HG03432 (cell line): Measurements from ENCODE around the gene COL4A2.
A peak's percentile ranks its signal among the peaks of the same experiment; 100 is the strongest.
"Not testable (repeated sequence)": the region's sequence is repeated elsewhere in the genome, so short reads cannot be mapped to it uniquely, and the experiment has no call there.

Source experiments
- ATAC-seq: cut with Tn5 transposase; IDR thresholded peaks from one replicate; pipeline ENCODE4 v1.9.1; 2021; ENCODE audit warnings: mild to moderate bottlenecking, moderate library complexity; ENCODE audit not compliant: unreplicated experiment

Gene COL4A2

DNA sequence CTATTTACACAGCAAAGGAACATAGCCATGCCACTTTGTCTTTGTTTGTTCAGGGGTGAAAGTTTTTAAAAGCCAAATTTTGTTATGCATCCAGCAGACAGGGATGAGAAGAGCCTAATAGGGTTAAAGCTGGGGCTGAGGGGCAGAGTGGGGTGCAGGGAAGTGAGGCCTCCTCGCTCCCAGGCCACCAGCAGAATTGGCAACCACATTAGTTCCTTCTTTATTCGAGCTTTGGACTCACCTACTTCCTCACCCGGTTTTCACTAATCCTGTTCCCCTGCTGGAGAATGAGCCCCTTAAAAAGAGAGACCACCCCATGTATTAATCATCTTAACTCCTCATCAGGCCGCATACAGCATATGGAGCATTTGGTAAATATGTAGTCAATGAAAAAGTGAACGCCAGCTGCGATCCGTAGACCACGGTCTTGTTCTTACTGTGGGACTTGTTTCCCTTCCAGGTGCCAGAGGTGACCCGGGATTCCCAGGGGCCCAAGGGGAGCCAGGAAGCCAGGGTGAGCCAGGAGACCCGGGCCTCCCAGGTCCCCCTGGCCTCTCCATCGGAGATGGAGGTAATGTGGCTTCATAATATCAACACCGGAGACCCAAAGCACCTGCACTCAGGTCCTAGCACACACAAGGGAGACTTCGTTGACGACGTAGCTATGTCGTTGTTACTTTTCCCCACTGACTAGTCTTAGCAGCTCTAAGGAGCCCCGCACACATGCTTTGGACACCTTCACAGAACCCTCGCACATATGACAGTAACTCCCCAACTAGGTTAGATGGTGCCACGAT lies 142.3 kb downstream of the COL4A2 start:
- no peak for ATAC-seq

DNA sequence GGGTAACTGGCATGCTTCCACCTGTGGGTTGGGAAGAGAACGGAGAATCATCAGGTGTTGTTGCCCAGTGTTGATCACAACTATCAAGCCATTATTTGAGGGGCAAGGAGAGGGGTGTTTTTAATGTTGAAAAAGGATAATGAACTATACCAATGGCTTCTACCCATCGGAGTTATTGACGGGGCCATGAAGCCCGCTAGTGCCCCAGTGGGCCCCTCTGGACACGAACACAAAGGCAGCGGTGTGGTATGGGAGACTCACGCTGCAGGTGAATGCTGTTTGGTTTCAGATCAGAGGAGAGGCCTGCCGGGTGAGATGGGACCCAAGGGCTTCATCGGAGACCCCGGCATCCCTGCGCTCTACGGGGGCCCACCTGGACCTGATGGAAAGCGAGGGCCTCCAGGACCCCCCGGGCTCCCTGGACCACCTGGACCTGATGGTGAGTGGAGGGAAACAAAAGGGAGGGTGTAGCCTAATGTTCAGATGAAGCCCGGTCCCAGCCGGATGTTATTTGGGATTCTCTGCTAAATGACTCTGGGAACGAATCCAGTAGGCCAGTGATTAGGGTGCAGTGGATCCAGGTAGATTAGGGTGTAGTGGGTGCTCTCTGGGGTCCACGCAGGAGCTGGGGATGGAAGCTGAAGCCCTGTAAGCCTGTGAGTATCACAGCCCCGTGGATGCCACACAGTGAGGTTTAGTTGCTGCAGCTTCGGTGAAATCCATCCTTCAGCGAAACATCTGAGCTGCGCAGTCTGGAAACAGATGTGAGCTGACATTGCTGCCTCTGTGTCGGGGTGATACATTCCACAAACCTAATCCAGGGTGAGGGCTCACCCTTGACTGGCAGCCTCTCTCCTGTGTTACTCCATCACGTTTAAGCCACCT lies 143.2 kb downstream of the COL4A2 start:
- ATAC-seq: no peak

DNA sequence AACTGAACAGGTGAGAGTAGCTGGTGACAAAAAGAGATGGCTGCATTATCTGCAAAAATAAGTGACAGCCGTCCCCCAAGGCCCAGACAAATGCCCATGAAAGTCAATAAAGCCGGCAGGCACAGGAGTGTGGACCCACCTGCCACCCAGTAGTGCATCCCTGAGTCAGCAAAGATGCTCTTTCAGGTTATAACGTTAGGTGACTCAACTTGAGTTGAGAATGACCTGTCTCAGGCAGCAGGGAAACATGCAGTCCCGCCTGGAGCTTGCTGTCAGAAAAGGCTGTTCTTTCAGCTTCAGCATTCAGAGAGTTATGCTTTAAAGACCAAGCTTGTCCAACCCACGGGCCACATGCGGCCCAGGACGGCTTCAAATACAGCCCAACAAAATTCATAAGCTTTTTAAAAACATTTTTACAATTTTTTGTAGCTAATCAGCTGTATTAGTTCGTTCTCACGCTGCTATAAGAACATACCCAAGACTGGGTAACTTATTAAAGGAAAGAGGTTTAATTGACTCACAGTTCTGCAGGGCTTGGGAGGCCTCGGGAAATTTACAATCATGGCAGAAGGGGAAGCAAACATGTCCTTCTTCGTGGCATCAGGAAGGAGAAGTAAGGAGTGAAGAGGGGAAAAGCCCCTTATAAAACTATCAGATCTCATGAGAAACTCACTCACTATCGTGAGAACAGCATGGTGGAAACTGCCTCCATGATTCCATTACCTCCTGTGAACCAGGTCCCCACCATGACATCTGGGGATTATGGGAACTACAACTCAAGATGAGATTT lies 144.1 kb downstream of the COL4A2 start:
- ATAC-seq: no peak

DNA sequence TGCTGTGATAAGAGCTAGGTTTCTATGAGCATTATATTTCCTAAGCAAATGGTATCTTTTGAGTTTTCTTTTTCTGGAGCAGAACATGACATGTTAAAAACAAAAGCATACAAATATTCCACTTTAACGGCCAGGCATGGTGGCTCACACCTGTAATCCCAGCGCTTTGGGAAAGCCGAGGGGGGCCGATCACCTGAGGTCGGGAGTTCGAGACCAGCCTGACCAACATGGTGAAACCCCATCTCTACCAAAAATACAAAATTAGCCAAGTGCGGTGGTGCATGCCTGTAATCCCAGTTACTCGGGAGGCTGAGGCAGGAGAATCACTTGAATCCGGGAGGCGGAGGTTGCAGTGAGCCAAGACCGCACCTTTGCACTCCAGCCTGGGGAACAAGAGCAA lies 146.0 kb downstream of the COL4A2 start:
- ATAC-seq: not testable (repeated sequence)

DNA sequence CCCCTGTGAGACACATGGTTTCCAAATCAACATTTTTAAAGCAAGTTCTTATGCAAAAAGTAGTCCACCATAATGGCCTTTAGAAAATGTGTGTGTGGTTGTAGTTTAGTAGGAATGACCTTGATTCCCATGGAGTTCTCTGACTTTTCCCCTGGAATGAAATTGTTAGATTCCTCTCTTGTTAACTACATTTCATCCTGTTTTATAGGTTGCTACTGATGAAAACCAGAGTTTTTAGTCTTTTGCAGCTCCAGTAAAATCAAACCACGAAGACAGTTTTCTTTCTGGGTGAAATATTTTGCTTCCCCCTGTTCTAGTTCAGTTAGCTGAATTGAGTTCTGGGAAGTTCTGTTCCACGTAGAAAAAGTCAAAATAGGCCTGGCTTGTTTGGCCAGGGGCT lies 146.7 kb downstream of the COL4A2 start:
- ATAC-seq: no peak

DNA sequence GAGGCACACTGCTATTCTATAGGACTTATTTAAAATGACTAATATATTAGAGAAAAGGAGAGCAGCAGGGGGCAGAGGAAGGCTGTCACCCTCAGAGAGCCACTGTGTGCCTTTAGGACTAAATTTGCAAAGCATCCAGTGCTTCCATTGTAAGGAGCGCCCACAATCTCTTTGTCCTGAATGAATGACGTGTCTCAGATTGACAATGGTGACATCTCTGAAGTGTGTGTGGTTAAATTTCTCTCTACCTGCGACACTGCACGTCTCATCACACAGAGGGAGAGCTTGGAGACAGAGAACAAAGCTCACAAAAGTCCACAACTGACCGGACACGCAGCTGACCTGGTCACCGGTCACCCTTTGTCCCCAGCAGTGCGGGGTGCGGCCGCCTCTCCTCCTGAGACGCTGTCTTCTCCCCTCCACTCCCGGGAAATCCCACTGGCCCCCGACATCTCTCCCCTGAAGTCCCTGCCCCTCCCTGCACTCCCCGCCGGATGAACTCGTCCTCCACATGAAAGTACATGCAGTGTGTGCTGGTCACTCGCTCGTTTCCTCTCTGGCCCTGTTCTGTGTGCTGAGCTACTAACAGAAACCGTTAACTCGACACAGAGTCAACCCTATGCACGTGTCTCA lies 147.3 kb downstream of the COL4A2 start:
- ATAC-seq: no peak

DNA sequence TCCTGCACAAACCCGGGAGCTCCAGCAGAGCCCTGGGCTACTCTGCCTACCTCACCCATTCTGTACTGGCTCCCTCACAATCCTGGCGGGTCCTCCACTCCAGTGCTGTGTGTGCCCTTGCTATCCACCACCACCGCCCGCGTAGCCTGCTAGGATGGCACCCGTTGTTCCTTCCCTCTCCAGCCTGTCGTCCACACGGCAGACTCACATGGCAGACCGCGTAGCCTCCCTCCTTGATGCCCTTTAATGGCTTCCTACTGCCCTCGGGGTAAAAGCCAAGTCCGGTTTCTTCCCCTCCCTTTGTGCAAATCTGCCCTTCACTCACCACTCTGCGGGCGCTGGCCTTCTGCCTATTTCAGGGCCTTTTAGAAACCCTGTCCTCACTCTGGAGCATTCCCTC lies 147.9 kb downstream of the COL4A2 start:
- ATAC-seq: no peak

DNA sequence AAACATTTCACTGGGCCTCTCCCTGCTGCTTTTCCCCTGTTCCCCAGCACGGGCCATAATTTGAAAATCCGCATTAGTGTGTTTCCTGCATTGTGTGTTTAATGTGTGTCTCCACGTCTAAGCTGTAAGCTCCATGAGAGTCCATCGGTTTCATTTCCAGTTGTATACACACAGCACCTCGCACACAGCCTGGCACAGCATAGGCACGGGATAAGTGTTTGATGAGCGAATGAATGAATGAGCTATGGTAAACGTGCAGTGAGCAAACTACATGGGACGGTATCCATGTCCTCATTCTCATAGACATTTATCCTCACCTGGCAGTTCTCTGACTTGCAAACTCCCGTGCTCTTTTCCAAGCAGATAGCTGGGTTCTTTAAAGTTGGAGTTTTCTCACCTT lies 148.4 kb downstream of the COL4A2 start:
- no peak for ATAC-seq

DNA sequence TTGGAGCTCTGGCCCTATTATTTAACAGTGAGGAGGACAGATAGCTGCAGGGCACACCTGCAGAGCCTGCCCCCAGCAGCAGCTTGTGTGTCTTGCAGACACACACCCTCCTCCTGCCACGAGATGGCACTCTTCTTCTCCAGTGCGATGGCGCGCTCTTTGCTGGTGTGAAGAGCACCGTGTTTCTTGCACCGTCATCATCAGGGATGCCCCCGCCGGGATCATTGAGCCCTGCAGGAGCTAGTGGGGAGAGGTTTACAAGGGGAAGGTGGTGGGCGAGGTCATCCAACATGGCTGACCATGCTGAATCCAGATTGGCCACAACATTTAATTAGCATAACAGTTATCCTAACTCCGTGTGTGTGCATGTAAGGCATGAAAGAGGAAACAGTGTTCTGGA lies 148.9 kb downstream of the COL4A2 start:
- ATAC-seq: peak; percentile 98

DNA sequence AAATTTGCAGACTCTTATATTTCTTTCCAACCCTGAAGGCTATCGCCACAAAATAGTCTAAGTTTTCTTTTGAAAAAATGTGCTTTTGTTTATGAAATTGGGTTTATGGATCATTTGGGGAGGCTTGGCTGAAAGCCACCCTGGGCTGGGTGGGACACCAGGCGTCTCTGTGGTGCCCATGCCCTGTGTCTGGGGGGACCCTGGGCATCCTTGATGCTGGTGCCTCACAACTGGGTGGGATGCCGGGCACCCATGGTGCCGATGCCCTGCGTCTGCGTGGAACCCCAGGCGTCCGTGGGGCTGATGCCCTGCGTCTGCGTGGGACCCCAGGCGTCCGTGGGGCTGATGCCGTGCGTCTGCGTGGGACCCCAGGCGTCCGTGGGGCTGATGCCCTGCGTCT lies 149.5 kb downstream of the COL4A2 start:
- ATAC-seq: no peak

DNA sequence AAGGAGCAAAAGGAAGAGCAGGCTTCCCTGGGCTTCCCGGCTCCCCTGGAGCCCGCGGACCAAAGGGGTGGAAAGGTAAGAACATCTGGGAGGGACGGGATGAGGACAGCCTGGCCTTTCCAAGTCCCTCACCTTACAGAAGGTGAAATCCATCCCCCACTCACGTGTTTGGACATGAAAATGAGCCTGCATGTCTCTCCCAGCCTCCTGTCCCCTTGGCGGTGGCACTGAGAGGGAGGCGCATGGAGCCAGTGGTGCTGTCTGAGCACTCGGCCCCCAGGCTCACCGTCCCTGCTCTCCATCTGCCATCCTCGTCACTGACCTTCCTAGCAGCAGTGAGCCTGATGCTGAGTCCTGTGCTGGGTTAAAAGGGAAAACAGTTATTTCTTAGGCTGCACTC lies 150.3 kb downstream of the COL4A2 start:
- no peak for ATAC-seq

DNA sequence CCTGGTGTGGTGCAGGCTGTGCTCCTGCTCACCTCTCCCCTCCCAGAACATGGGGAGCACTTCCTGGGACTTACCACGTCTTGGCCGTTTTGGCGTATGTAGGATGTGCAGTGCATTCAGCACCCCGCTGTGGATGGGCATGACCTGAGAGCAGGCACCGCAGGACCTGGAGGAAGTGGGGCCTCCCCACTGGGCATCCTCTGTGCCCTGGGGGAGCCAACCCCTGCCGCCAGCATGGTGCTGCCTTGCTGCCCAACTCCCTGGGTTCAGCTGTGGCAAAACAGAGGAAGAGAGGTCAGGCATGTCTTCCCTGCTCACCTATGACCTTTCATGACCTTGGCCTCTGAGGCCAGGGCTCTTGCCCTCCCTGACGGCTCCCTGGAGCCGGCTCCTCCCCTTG lies 150.9 kb downstream of the COL4A2 start:
- no peak for ATAC-seq

DNA sequence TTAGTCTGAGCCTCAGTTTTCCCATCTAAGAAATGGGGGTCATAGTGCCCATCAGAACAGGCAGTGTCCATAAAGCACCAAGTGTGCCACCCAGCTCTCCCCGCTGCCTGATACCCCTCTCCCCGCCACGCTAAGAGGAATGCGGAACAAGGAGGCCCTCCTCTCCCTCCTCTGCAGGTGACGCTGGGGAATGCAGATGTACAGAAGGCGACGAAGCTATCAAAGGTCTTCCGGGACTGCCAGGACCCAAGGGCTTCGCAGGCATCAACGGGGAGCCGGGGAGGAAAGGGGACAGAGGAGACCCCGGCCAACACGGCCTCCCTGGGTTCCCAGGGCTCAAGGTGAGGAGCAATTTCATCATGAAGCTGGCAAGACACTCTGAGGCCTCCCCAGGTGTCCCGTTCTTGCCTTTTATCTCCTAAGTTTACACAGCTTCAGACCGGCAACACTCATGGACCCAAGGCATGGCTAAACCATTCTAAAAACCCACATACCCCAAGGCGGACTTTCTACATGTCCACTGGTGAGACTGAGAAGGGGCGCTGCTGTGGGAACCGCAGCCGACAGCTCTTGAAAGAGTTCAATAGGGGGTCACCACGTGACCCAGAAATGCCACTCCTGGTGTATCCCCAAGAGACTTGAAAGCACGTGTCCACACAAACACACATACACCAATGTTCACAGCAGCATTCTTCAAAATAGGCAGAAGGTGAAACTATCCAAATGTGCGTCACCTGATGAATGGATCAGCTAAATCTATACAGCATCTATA lies 151.7 kb downstream of the COL4A2 start:
- ATAC-seq: no peak

DNA sequence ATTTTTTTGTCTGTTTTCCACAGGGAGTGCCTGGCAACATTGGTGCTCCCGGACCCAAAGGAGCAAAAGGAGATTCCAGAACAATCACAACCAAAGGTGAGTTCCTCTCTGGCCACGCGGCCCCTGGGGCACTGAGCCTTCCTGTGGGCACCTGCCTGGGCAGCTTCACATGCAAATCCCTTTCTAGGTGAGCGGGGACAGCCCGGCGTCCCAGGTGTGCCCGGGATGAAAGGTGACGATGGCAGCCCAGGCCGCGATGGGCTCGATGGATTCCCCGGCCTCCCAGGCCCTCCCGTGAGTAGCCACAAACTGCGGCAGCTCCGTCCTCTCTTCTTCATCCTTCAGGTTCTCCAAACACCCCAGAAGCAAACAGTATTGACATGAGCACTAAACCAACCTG lies 155.0 kb downstream of the COL4A2 start:
- no peak for ATAC-seq

DNA sequence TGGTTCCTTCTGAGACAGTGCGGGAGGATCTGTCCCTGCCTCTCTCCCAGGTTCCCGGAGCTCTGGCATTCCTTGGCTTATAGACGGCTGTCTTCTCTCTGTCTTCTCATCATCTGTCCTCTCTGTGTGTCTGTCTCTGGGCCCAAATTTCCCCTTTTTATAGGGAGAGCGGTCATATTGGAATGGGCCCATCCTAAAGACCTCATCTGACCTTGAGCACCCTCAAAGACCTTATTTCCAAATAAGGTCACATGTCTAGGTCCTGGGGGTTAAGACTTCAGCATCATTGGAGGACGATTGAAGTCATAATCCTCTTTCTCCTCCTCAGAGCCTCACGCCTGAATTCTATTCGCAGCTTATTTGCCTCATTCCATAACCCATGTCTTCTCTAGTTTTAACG lies 156.1 kb downstream of the COL4A2 start:
- ATAC-seq: no peak

DNA sequence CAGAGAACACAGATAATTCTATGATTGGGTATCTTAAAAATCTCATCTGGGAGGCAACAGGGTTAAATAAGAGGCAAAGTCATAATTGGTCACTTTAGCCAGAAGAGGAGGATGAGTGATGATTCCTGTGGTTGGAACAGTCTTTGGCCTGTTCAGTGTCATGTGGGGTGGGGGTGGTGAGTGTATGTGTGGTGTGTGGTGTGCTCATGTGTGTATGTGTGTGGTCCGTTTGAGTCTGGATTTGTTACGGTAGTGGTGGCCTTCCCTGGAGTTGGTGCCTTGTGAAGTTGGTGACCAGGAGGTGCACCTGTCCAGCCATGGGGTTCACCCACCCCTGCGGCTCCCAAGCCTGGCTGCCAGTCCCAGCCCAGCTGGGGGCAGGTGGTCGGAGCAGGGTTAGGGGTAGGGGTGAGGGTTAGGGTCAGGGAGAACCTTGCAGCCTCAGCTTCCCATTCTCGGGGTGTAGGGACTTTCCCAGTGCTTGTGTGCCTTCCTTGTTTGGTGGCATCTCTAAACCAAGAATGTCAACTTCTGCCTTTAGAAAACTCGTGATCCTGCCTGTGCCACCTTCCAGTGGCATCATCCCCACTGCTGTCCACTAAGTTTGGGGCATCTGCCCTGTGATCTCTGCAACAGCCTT lies 156.9 kb downstream of the COL4A2 start:
- ATAC-seq: no peak

DNA sequence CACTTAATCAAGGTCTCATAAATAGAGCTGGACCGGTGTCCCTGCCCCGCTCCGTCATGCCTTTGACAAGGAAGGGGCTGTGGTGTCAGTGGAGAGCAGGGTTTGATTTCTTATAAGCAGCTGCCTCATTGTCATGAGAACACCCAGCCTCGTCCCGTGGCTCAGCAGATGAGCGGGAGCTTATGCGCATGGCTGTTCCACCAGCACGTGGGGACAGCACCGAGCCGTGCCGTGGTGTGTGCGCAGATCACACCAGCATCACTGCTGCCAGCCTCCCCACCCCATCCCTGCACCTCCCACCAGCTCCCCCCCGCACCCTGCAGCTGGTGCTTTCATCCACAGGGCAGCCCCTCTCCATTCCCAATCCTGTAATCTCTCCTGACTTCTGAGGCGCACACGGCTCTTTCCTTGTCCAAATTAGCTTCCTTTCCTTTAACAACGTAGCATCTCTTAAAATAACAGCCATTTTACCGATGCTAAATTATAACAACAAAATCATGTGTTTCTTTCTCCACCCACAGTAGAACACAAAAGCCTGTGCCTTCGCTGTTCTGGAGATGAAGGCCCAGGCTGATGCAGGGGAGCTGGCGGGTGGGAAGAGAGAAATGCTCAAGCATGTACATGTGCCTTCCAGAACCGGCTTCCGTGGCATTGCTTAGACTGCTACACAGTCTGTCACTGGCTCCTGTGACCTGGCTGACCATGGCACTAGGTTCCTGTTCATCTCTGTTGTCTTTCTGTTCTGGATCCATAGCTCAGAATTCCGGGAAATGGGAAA lies 157.7 kb downstream of the COL4A2 start:
- no peak for ATAC-seq

DNA sequence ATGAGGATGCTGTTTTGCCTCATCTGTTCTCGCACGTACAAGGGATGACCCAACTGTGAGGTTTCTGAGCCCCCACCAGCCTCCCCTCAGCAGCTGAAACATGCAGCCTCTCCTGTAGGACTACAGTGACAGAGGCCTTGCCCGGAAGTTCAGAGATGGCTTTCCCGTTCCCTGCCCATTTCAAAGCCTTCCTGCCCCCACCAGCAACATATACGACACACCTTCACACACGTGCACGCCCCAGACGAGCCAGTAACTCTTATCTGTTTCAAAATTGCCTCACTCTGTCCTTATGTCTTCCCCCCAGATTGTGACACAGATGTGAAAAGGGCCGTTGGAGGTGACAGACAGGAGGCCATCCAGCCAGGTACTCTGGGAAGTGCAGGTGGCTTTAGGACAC lies 158.6 kb downstream of the COL4A2 start:
- ATAC-seq: no peak
